Esophagus squamous epithelium (tissue), 4 donors: ENCODE results near the gene CALHM1.

ENCODE experiments used
- CTCF ChIP-seq, 6 experiments: fragments of 450-650 bp in 4 of 6; fragments of 200-600 bp in 2 of 6; sonication (generic) in 2 of 6; IDR thresholded peaks; one replicate each; pipeline ENCODE4 v1.5.1; 2016 to 2019; ENCODE audit warnings: antibody characterized with exemption in 6 of 6, mild to moderate bottlenecking in 4 of 6, moderate library complexity in 4 of 6
- POLR2A ChIP-seq, 4 donors: fragments of 450-650 bp; IDR thresholded peaks; one replicate each; pipeline ENCODE4 v1.6.1; 2017; ENCODE audit warnings: antibody characterized with exemption in 4 of 4, mild to moderate bottlenecking in 4 of 4, moderate library complexity in 3 of 4

- TF ChIP-seq CTCF (IDR thresholded peaks at IDR 0.05): no peak
- no peak for TF ChIP-seq POLR2A (IDR thresholded peaks at IDR 0.05)
Observed at GRCh38 chr10:103487410-103487708, 28.7 kb upstream of the CALHM1 start.
